SK-N-DZ (cell line): Measurements from ENCODE around the gene HBQ1.
"Not testable (repeated sequence)": the region's sequence is repeated elsewhere in the genome, so short reads cannot be mapped to it uniquely, and the experiment has no call there.

ENCODE experiments used
- DNase-seq: peaks from one replicate; pipeline ENCODE4 v3.0.0-alpha.2; 2015; ENCODE audit warnings: low spot score

Gene HBQ1

DNA sequence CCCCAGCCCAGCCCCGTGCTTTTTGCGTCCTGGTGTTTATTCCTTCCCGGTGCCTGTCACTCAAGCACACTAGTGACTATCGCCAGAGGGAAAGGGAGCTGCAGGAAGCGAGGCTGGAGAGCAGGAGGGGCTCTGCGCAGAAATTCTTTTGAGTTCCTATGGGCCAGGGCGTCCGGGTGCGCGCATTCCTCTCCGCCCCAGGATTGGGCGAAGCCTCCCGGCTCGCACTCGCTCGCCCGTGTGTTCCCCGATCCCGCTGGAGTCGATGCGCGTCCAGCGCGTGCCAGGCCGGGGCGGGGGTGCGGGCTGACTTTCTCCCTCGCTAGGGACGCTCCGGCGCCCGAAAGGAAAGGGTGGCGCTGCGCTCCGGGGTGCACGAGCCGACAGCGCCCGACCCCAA lies 4.3 kb upstream of the HBQ1 start:
- DNase-seq: not testable (repeated sequence)

DNA sequence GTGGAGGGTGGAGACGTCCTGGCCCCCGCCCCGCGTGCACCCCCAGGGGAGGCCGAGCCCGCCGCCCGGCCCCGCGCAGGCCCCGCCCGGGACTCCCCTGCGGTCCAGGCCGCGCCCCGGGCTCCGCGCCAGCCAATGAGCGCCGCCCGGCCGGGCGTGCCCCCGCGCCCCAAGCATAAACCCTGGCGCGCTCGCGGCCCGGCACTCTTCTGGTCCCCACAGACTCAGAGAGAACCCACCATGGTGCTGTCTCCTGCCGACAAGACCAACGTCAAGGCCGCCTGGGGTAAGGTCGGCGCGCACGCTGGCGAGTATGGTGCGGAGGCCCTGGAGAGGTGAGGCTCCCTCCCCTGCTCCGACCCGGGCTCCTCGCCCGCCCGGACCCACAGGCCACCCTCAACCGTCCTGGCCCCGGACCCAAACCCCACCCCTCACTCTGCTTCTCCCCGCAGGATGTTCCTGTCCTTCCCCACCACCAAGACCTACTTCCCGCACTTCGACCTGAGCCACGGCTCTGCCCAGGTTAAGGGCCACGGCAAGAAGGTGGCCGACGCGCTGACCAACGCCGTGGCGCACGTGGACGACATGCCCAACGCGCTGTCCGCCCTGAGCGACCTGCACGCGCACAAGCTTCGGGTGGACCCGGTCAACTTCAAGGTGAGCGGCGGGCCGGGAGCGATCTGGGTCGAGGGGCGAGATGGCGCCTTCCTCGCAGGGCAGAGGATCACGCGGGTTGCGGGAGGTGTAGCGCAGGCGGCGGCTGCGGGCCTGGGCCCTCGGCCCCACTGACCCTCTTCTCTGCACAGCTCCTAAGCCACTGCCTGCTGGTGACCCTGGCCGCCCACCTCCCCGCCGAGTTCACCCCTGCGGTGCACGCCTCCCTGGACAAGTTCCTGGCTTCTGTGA lies 3.5 kb upstream of the HBQ1 start, which contains the start of gene HBA1:
HBA1 (plus strand) TSS at position 204 of the 906 bp plus-strand sequence; CDS start at position 241, 37 bp downstream.
- DNase-seq: not testable (repeated sequence)

DNA sequence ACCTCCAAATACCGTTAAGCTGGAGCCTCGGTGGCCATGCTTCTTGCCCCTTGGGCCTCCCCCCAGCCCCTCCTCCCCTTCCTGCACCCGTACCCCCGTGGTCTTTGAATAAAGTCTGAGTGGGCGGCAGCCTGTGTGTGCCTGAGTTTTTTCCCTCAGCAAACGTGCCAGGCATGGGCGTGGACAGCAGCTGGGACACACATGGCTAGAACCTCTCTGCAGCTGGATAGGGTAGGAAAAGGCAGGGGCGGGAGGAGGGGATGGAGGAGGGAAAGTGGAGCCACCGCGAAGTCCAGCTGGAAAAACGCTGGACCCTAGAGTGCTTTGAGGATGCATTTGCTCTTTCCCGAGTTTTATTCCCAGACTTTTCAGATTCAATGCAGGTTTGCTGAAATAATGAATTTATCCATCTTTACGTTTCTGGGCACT lies 2.9 kb upstream of the HBQ1 start:
- DNase-seq: no peak

DNA sequence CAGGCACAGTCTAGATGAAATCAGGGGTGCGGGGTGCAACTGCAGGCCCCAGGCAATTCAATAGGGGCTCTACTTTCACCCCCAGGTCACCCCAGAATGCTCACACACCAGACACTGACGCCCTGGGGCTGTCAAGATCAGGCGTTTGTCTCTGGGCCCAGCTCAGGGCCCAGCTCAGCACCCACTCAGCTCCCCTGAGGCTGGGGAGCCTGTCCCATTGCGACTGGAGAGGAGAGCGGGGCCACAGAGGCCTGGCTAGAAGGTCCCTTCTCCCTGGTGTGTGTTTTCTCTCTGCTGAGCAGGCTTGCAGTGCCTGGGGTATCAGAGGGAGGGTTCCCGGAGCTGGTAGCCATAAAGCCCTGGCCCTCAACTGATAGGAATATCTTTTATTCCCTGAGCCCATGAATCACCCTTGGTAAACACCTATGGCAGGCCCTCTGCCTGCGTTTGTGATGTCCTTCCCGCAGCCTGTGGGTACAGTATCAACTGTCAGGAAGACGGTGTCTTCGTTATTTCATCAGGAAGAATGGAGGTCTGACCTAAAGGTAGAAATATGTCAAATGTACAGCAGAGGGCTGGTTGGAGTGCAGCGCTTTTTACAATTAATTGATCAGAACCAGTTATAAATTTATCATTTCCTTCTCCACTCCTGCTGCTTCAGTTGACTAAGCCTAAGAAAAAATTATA lies 2.1 kb upstream of the HBQ1 start:
- DNase-seq: no peak

DNA sequence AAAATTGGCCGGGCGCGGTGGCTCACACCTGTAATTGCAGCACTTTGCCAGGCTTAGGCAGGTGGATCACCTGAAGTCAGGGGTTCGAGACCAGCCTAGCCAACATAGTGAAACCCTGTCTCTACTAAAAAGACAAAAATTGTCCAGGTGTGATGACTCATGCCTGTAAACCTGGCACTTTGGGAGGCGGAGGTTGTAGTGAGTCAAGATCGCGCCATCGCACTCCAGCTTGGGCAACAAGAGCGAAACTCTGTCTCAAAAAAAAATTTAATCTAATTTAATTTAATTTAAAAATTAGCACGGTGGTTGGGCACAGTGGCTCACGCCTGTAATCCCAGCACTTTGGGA lies 1.6 kb upstream of the HBQ1 start:
- DNase-seq: no peak

DNA sequence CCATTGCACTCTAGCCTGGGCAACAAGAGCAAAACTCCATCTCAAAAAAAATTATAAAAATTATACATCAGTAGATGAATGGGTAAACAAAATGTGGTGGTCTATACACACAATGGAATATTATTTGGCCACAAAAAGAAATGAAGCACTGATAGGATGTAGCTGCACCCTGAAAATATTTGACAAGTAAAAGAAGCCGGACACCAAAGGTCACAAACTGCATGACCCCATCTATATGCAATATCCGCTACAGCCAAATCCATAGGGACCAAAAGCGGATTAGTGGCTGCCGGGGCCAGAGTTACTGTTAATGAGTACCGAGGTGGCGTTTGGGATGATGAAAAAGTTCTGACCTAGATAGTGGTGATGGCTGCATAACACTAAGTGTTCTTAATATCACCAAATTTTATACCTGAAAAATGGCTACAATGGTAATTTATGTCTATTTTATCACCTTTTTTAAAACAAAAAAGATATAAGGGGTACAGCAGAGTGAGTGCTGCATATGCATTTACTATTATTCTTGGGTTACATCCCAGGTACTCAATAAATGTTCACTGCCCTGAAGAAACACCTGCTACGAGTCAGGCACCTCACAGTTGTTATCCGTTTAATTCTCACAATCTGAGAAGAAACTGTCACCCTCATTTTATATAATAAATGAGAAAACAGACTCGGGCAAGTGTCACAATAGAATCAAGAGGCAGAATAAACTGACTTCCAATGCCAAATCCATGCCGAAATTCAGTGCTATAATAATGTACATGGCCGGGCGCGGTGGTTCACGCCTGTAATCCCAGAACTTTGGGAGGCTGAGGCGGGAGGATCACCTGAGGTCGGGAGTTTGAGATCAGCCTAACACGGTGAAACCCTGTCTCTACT lies 807 bp upstream of the HBQ1 start:
- DNase-seq: no peak

DNA sequence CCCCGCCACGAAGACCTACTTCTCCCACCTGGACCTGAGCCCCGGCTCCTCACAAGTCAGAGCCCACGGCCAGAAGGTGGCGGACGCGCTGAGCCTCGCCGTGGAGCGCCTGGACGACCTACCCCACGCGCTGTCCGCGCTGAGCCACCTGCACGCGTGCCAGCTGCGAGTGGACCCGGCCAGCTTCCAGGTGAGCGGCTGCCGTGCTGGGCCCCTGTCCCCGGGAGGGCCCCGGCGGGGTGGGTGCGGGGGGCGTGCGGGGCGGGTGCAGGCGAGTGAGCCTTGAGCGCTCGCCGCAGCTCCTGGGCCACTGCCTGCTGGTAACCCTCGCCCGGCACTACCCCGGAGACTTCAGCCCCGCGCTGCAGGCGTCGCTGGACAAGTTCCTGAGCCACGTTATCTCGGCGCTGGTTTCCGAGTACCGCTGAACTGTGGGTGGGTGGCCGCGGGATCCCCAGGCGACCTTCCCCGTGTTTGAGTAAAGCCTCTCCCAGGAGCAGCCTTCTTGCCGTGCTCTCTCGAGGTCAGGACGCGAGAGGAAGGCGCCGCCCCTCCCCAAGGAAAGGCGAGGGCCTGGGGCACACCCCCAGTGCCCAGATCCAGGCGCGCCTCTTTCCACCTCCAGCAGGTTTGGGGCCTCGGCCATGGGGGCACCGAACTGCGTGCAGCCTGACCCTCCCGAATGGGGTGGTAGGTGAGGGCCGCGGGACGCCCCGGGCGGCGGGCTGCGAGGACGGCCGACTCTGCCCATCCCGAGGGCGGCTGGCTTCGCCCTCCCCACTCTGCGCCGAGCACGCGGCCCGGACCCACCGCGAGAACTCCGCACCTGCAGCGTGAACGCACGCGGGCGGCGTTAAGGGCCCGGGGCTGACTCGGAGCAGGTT lies 664 bp downstream of the HBQ1 start:
- peak; percentile 86 for DNase-seq

DNA sequence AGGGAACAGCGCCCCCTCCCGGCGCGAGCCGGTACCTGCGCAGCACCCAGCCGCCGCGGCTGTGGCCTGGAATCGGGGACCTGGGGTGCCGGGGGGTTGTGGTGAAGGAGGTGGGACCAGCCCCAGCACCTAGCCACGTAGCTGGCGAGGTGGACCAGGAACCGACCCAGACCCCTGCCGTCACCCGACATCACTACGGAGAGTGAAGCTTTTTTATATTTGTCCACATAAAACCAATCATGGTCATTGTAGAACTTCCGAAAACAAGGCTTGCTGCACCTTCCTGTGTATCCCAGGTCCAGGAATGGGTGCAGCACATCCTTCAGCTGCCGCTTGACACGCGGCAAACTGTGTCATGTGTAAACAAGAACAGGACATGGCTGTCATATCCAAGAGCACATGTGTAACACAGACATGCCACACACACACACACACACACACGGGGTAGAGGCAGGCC lies 1.3 kb downstream of the HBQ1 start:
- DNase-seq: no peak

DNA sequence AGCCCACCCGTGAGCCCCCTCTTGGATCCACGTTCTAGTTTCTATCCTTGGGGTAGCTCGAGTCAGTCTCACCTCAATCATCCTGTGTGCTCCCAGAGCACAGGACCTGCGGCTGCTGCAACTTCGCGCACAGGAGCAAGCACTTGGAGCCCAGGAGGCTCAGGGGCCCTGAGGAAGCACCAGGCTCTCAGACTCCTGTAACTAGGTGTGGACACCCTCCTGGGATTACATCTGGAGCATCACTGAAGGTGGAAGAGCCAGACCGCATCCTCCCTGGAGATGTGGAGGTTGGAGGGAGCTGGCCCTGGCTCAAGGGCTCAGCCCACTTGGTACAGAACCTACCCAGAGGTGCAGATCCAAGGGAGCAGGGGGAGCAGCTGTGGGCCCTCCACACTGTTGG lies 2.7 kb downstream of the HBQ1 start:
- DNase-seq: no peak

DNA sequence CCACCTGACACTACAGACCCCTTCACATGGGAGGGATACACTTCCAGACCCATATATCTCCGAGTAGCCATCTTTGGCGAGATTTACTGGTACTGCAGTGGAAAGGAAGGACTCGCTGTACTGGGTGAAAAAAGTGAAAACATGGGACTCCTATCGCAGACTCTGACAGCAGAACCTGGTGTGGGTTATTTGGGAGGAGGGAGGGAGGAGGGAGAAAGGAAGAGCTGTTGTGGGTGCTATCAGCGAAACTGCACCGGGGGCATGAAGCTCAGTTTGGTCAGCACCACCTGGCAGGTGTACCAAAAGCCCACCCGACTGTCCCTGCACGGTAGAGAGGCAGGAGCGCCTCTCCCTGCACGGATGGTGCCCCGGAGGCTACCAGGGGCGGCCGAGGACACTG lies 5.0 kb downstream of the HBQ1 start:
- no peak for DNase-seq

DNA sequence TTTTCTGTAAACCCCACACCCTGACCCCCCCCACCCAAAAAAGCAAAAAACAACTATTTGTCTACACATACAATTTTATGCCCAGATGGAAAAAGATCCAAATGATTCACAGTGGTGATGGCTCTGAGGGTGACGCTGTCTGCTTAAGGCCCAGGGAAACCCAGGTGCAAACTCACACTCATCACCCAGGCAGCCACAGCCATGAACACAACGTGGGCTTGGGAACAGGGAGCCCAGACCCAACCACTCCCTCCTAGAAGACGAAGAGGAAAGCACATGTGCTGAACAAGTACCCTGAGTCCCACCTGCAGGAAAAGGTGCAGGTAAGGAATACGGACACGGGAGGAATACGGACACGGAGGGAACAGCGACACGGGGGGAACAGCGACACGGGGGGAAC lies 5.4 kb downstream of the HBQ1 start:
- DNase-seq: no peak

DNA sequence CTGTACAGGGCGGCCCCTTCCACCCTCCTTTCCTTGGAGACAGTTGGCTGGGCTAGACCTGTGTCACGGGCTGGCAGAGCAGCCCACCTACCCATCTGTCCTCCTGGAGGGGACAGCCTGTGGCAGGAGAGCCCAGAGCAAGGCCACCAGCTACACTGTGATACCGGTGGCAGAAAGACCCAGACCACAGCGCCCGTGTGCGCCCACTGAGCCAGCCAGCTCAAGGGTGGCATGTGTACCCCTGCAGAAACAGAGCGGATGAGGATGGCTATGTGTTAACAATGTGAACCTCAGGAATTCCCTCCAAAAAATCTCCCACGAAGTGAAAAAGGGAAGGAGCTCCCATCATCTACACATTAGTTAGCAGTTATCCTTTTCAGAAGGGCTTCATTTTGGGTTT lies 7.1 kb downstream of the HBQ1 start:
- no peak for DNase-seq

DNA sequence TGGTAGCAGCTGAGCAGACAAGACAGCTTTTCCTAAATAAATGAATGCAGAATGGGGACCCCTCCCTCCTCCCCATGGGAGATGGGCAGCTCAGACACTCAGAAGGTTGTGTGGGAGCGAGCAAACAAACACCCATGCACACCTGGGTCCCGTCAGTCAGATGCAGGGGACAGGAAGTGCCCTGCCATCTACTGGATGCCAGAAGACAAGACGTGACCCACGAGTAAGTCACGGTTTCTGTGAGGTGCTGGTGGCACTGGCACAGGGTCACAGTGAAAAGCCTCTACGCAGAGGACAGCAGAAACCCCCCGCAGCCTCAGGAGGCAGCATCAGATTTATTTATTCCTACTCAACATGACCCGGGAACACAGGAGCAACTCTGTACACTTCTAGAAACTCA lies 8.4 kb downstream of the HBQ1 start:
- no peak for DNase-seq

DNA sequence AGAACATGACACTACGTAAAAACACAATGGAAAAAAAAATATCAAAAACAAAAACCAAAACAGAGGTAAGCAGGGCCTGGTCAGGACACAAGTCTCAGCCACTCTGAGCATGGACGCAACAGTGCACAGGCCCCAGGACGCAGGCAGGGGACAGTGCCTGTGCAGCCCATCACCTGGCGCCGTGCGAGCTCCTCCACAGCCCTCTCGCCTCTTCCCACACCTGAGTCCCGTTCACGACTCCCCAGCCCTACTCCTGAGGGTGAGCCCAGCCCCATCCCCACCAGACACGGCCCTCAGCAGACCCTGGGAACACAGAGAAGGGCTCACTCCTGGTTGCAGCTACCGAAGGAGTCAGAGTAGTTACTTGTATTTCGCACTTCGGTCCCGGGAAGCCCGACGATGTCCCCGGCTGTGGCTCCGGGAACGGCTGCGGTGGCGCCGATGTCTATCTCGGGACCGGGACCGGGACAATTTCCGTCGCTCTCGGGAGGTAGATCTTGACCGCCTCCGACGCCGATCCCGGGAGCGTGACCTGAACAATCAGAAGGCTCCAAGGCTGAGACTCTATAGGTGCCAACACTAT lies 9.4 kb downstream of the HBQ1 start:
- DNase-seq: no peak

DNA sequence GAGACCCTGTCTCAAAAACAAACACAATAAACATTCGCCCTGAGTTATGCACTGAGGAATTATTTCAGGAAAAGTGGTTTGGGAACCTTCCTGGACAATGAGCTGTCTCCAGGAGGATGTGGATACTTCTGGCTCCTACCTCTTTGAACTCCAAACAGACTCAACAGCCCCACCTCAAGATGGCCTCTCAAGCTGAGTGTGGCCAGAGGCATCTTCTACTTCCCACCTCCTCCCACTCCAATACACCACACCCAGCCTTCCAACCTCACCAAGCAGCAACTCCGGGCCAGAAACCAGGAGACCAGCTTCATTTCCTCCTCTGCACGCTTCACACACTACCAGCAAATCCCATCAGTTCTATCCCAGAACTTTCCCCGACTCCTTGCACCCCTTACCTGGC lies 11.6 kb downstream of the HBQ1 start:
- no peak for DNase-seq

DNA sequence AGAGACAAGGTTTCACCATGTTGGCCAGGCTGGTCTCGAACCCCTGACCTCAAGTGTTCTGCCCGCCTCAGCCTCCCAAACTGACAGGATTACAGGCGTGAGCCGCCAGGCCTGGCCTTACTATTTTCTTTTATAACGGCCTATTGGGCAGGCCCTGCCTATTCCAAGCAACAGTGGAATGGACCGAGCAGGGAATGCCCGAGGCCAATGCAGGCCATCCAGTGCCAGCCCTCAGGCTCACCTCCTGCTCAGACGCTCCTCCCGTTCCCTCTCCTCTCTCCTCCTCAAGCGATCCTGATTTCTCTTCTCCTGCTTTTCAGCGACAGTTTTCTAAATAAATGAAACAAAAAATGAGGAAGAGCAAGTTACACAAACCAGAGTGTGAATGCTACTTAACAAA lies 12.4 kb downstream of the HBQ1 start:
- no peak for DNase-seq

DNA sequence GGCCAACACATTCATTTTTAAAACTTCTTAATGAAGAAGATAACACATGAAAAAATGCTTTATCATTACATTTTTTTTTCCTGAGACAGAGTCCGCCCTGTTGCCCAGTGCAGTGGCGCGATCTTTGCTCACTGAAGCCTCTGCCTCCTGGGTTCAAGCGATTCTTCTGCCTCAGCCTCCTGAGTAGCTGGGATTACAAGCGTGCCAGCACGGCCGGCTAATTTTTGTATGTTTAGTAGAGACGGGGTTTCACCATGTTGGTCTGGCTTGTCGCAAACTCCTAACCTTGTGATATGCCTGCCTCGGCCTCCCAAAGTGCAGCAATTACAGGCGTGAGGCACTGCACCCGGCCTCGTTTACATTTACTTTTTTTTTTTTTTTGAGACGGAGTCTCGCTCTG lies 13.2 kb downstream of the HBQ1 start:
- no peak for DNase-seq

DNA sequence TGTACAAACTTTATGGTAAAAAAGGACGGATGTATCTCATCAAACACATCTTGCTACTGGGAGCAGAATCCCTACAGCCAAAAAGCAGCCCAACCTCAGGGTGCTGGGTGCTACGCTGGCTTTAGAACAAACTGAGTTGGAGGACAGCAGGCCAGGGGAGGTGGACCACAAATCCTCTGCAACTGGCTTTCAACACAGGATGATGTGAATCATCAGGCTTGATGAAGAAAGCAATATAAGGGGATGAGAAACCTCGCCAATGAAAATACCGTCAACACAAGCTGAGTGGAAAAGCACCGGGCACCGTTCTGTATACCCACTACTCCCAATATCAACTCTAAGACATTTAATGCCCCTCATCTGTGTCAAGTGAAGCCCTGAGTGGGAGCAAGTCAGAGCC lies 14.3 kb downstream of the HBQ1 start:
- DNase-seq: no peak

DNA sequence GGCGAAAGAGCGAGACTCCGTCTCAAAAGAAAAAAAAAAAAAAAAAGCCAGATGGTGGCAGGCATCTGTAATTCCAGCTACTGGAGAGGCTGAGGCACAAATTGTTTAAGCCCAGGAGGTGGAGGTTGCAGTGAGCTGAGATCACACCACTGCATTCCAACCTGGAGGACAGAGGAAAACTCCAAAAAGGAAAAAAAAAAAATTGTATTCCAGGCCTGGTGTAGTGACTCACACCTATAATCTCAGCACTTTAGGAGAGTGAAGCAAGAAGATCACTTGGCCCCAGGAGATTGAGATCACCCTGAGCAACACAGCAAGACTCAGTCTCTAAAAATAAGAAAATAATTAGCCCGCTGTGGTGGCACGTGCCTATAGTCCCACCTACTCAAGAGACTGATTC lies 20.1 kb downstream of the HBQ1 start:
- no peak for DNase-seq

DNA sequence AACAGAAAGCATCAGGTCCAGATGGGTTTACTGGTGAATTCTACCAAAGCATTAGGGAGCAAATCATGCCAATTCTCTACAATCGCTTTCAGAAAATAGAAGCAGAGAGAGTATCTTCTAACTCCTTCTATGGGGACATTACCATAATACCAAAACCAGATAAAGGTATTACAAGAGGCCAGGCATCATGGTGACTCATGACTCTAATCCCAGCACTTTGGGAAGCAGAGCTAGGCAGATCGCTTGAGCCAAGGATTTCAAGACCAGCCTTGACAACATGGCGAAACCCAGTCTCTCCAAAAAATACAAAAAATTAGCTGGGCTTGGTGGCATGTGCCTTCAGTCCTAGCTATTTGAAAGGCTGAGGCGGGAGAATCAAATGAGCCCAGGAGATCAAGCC lies 23.0 kb downstream of the HBQ1 start:
- DNase-seq: no peak

DNA sequence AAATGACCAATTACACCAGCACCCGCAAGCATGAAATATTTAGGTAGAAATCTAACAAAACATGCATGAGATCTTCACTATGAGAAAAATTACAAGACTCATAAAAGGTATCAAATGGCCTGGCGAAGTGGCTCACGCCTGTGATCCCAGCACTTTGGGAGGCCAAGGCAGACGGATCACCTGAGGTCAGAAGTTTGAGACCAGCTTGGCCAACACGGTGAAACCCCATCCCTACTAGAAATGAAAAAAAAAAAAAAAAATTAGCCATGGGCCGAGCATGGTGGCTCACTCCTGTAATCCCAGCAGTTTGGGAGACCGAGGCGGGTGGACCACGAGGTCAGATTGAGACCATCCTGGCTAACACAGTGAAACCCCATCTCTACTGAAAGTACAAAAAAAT lies 23.8 kb downstream of the HBQ1 start:
- not testable (repeated sequence) for DNase-seq
